NCI-H2029 (cell line): ENCODE results near the gene TBCCD1.
A peak's percentile ranks its signal among the peaks of the same experiment; 100 is the strongest.

Experiments
- DNase-seq: peaks from one replicate; lab custom pipeline; 2025; lab: John Stamatoyannopoulos, UW

TBCCD1 gene, protein sequence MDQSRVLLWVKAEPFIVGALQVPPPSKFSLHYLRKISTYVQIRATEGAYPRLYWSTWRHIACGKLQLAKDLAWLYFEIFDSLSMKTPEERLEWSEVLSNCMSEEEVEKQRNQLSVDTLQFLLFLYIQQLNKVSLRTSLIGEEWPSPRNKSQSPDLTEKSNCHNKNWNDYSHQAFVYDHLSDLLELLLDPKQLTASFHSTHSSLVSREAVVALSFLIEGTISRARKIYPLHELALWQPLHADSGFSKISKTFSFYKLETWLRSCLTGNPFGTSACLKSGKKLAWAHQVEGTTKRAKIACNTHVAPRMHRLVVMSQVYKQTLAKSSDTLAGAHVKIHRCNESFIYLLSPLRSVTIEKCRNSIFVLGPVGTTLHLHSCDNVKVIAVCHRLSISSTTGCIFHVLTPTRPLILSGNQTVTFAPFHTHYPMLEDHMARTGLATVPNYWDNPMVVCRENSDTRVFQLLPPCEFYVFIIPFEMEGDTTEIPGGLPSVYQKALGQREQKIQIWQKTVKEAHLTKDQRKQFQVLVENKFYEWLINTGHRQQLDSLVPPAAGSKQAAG

DNA sequence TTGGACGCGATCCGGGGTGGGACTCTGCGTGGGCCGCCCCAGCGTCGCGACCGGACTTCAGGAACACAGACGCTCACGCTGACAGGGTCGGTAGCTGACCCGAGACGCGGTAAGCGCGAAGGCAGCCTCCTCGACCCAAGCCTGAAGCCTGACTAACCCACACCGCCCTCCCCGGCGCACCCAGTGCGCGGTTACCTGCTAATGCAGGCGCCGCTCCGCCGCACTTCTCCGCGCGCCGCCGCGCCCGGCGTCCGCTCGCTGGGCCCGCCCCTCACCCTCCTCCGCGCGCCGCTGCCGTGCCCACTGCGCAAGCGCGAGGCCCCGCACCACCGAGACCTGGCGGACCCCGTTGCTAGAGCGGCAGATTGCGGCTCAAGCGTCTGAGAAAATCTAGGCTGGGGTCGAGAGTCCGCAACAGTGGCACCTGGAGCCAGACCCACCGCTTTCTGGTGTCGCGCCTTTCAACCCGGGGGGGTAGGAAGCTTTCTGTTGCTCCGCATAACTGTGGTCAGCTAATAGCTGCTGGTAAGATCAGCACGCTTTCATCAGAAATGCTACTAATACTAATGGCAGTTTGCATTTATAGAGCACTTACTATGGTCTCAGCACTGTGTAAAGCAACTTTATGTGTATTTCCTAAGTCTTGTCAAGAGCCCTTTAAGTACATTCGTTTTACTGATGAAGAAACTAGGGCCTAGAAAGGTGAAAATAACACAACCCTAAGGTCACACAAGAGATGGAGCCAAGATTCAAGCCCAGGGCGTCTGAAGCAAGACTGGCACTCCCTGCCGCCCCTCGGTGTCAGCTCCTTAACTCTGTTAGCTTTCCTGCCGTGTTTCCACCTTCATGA, at the start of gene TBCCD1:
TBCCD1 (minus strand) TSS at position 268 of the 850 bp plus-strand sequence. CDS start 3,010 bp downstream, outside the sequence.
- peak; percentile 68 for DNase-seq

DNA sequence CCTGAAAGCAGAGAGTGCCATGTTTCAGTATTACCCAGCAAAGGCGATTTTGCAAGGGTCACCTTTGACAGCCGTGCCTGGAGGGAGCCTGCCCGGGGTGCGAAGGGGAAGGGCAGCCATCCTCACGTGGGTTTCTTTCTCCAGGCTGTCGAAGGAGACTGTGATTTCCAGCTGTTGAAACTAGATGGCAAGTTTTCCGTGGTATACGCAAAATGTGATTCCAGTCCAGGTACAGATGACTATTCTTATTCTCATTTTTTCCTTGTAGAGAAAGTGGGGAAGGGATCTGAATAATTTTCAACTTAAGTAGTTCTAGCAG, 49.1 kb upstream of the TBCCD1 start:
- DNase-seq, result no peak

DNA sequence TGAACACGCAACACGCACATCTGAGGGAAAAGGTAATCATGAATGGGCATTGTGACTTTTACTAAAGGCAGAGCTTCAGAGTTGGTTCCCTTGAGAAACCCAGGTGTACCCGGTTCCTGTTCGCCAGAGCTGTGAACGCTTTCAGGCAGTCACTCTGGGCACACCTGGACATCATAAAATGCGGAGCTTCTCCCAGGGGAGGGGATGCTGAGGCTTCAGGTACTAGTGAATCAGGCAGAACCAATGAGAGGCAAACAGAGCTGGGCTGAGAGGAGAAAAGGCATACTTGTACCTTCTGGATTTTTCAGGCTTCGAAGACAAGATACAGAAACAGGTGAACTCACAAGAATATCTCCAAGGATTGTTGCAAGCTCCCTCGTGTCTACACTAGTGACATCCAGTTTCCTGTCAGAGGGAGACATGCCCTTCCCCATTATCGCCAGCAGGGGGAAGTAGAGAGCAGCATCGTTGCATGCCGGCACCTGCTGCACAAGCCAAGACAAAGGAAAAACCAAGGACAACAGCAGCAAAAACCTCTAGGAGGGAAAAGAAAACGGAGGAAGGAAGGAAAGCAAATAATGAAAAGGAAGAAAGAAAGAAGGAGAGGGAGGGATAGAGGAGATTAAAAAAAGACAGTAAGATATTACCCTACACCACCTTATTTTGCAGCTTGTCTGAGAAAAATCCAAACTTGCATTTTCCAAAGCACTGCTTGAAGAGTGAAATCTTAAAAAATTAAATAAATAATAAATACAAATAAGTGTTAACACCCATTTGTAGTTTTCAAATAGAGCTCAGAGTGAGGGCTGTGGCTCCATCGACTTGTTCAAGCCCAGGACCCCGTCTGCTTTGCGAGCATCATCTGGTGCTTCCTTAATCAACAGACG, 47.7 kb upstream of the TBCCD1 start:
- peak; percentile 55 for DNase-seq

DNA sequence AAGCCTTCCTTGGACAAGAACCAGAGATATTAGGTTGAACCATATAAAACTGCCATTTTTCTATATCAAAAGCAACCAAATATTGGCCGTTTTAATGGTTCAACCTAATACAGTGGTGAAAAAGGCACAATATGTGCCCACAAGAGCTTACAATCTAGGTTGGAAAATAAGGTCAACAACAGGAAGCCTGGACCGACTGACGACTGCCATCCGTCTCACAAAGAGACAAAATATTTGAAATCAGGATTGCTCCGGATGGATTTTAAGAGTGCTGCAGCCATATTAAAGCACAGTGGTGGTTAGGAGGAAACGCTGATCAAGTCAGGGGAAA, 47.1 kb upstream of the TBCCD1 start:
- no peak for DNase-seq

DNA sequence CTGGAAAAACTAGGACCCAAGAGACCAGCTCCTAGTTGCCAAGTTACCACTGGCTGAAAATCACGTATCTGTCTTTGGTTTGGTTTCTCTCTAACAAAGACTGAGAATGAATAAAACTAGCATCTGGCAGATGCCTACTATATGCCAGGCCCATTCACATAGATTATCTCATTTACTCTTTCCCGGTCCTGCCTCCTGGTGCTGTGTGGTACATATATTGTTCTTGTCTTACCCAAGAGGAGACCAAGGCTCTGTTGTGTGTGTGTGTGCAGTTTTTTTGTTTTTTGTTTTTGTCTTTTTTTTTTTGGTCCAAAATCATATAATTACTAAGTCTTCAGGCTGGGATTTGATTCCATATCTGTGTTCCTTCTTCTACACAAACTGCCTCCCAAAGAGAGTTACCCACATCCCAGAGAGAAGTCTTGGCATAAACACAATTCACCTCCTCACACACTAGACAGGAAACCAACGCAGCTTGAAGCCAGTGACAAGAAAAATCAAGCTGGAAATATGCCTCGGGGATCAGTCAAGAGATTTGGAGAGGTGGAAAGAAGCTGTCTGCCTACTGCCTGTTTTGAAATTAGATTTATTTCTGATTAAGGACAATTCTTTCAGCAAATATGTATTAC, 46.6 kb upstream of the TBCCD1 start:
- no peak for DNase-seq

DNA sequence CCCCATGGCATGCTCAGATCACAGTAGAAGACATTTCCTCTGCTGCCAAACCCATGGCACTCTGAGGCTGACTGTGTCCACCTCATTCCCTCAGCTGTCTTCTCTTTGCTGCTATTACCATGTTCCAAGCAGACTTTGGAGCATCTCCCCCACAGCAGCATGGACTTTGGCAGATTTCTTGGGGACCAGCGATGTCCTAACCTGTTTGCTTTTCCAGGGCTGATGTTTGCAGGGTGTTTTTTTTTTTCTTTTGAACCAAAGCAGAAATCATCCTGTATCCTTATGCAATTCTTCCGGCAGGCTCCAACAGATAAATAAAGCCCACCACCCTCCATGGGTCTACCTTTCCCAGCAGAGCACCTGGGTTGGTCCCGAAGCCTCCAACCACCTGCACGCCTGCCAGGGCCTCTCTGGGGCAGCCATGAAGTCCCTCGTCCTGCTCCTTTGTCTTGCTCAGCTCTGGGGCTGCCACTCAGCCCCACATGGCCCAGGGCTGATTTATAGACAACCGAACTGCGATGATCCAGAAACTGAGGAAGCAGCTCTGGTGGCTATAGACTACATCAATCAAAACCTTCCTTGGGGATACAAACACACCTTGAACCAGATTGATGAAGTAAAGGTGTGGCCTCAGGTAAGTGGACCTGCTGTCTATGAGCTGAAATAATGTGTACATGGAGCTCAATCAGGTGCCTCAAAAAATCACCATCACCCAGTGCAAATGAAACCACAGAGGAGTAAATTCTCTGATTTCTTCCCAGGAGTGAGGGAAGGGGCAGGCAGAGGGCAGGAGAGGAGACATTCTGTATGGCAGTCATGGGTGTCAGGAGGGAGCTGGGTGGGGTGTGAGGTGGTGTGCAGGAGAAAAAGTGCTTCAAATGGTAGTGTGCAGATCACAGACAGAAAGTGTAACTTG, 45.8 kb upstream of the TBCCD1 start, which contains the start of gene AHSG:
AHSG (plus strand) TSS at position 340 of the 916 bp plus-strand sequence; CDS start at position 422, 82 bp downstream.
- no peak for DNase-seq

DNA sequence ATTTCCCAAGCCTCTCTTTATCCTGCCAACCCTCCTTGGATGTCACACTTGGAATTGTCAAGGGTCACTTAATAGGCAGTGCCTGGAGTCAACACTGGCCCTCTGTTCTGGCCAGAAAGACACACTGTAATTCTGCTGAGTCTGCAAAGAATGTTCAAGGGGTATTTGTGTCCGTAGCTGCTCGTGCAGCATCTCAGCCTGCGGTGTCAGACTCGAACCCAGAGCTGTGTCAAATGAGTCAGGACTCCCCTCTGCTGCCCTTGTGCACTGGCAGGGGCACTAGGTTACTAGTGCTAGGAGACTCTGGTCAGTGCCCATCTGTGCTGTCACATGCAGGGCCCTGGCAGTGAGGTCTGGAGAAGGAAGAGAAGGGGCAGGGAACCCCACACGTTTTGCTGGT, 44.9 kb upstream of the TBCCD1 start:
- no peak for DNase-seq

DNA sequence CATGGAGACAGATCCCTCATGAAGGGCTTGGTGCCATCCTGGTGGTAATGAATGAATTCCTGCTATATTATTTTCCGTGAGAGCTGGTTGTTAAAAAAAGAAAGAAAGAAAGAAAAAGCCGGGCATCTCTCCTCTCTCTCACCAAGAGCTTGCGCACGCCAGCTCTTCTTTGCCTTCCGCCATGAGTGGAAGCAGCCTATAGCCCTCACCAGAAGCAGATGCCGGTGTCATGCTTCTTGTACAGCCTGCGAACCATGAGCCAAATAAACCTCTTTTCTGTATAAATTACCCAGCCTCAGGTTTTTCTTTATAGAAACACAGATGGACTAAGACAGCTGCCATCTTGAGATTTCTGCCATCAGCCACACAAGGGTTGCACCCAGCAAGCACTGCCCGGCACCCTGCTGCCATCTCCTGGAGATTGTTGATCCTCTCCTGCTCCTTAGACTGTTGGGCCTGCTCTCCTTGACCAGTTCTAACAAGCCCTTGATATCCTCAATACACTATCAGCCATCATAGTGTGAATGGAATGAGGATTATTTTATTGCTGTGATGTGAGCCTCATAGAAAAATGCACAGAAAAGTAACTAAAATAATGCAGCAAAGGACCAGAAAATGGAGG, 42.2 kb upstream of the TBCCD1 start:
- DNase-seq, result no peak

DNA sequence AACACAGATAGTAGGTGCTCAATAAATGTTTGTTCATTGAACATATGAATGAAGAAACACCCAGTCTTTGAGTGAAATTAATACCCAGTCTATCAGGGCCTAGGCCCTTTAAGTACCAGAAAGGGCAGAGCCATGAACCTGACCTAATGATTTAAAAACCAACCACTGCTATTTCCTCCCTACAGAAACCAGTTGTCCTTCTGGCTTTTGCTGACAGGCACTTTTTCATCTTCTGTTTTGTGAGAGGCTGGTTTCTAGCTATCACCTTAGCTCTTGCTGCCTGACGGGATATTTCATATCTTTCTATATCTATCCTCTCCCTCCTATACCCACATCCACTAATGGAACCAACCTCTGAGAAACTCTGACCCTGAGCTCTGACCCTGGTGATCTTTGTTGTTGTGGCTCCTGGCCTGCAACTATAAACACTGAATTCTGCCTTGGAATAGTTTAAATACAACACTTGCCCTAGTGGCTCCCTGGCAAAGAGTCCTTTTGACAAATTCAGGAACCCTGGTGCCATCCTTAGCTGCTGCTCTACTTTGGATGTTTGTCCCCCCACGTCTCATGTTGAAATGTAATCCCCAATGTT, 41.6 kb upstream of the TBCCD1 start:
- DNase-seq, result no peak

DNA sequence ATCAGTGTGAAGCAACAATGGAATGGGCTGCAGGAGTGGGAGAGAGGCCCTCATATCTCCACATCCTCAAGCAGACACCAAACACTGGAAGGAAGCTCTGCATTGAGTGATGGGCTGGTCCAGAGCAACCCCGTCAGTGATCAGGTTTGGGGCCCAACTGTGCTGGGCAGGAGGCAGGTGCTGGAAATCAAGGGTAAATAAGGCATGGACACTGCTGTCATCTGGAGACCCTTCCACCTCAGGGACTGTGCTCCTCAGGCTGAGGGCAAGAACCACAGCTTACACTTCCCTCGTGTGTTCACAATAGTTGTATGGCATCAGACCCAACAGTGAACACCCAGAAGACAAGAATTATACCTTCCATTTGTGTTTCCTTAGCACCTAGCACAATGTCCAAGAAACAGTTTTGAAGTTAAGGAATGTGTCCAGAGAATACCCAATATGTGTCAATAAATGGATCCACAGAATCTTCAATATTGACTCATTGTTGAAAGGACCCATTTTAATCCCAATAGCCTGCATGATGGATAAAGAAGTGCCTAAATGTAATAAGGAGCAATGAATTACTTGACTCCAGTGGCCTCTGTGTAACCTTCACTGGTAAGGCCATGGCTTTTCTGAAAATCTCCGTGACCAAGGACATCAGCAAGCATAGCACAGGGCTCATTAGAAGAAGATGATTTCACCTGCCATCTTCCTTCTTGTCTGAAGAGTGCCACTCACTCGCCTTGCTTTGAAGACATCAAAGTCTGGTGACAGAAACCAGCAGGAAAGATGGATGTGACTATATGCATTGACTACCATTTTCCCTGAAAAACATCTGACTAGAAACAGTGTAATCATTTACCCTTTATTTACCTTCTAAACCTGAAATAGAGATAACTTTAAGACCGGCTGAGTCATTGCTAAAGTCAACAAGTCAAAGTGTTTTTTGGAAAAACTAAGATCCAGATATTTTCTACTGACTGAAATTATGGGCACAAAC, 38.7 kb upstream of the TBCCD1 start:
- DNase-seq, result no peak

DNA sequence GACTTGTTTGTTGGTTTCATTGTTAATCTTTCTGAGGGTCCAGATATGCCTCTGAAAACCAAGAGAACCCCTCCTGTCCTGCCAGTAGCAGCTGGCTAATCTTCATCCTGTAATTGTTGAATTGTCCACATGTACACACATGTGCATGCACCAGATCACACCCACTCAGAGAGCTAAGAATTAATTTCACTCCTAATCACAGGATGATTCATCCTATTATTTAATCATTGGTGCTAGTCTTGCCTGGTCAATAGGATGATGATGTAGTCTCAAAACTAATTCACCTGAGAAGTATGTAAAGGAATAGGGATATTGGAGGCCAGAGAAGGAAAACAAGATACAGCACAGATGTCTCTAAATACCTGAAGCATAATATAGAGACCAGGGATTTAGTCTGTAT, 37.9 kb upstream of the TBCCD1 start:
- DNase-seq, result no peak

DNA sequence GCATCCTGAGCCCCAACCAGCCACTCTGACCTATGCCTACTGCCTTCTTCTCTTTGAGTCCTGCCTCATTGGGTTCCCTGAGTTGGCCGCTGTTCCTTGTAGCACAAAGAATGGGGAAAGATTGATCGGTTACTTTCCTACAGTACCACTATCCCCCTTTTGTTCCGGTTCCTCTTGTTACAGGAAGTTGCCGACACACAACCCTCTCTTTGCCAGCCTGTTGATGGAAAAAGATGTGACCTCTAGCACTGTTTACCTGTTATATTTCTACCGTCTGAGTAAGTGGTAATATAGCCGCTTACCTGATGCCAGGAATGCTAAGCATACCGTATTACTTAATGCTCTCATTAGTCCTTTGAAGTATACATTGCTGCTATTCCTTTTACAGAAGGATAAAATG, 36.0 kb upstream of the TBCCD1 start:
- DNase-seq, result no peak

DNA sequence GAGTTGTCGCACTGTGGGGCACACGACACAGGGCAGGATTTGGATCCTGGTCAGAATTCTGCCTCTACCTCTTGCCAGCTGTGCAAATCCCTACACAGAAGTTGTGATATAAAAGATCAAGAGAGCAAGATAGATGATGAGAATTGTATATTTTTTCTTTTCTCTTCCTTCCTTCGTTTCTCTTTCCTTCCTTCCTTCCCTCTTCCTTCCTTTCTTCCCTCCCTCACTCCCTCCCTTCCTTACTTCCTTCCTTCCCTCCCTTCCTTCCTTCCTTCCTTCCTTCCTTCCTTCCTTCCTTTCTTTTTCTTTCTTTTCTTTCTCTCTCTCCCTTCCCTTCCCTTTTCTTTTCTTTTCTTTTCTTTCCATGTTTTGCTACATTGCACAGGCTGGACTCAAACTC, 33.8 kb upstream of the TBCCD1 start:
- no peak for DNase-seq

DNA sequence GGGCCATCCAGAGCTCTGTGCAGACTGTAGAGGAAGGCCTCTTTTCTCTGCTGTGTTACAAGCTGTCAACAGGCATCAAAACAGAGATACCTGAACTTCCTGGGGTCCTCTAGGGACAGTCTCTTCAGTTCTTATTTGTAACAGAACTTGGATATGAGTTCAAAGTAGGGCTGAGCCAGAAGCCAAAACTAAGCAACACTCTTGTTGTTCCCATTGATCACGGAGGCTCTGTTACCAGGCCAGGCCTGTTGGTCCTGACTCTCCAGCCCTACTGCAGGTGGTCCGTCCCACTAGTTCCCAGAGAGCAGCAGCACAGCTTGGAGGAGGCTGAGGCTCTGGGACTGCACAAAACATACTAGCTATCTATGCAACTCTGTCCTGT, 32.6 kb upstream of the TBCCD1 start:
- DNase-seq, result no peak

DNA sequence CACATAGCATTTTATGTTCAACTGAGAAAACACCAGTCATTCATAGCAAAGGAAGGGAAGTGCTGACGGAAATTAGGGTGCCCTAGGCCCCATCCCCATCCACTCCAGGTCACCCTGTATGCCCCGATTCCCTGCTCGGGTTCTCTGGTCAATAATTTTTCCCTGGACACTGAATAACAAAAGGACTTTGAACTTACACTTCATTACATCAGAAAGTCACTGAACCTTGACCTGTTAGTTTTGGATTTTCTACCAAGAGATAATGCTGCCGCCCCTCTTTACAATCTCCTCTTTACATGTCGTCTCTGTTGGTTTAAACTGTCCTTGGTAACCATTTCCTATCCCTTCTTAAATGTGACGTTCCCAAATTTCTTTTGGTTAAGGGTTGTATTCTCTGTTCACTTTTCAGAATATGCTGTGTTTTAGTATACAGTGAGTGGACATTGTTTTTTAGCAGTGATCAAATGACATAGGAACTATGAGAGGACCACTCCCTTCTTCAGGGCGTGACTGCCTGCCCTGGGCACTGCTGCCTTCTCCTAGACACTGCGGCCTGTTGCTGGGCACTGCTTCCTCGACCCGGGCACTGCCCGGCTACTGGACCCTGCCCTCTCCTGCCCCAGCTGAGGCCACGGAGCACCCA, 32.1 kb upstream of the TBCCD1 start:
- DNase-seq, result no peak

DNA sequence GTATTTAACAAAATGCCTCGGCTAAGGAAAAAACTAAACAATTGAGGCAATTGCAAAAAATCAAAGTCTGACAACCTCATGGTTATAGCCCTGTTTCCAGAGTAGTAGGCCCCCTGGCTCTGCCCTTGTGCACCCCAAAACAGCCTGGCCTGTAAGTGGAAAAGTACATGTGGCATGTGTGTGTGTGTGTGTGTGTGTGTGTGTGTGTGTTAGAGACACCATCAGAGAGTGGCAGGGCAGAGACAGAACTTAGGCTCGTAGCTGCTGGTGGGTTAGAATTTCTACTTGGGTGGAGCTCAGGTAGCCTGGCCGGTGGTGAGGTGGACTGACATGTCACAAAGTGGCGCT, 31.6 kb upstream of the TBCCD1 start:
- no peak for DNase-seq

DNA sequence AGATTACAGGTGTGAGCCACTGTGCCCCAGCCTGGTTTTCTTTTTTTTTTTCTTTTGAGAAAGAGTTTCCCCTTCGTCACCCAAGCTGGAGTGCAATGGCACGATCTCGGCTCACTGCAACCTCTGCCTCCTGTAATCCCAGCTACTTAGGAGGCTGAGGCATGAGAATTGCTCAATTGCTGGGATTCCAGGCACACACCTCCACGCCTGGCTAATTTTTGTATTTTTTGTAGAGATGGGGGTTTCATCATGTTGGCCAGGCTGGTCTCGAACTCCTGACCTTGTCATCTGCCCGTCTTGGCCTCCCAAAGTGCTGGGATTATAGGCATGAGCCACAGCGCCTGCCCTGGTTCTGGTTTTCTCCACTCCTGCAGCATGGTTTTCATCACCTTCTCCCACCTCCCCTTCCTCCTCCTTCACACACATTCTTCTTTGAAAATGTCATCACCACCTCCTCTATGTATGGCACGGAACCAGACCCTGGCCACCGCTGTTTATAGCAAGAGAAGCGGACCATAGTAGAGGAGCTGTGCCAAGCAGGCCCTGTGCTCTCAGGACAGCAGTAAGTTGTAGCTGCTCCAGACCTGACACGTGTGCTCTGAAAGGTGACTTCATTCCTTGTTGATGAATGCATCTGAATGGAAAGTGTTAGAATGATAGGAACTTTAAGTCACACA, 31.1 kb upstream of the TBCCD1 start:
- no peak for DNase-seq
